ENCODE measurements around the gene PNO1. TPM values are rescaled to one million over a fixed set of nuclear protein-coding genes. Genes with fewer than 3 reads are reported as not detected.

Gene PNO1
- total RNA-seq, 2 experiments from 2014 or later: 37.8 to 42.4 TPM

- no peak overlapping the region for H3K27ac Mint-ChIP-seq
- peaks cover 5% of the 10 kb centered on the region for H3K36me3 Mint-ChIP-seq
- H3K4me3 Mint-ChIP-seq: no peak overlapping the region
- no peak for DNase-seq
- no peaks in the 10 kb centered on the region for H3K9me3 Mint-ChIP-seq
- H3K27me3 Mint-ChIP-seq: no peaks in the 10 kb centered on the region
- no peaks in the 10 kb centered on the region for H3K4me1 Mint-ChIP-seq
Observed at GRCh38 chr2:68135448-68136320, 22.0 kb upstream of the PNO1 start.

DNA sequence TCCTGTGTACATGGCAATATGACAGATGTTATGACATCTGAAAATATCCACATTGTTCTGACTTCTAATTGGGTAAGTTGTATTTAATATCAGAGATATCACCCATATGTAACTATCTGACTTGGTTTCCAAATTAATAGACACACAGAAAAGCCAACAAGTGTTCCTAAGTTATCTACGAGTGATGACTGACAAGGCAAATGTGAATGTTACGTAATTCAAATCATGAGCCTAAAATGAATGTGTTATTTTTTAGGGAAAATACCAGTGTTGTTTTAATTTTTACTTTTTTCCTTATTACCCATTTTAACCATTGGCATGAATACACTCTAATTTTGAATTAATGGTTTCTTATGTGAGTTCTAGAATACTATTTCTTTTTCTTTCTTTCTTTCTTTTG lies 15.8 kb upstream of the PNO1 start:
- H3K4me1 Mint-ChIP-seq: no peaks in the 10 kb centered on the region
- no peaks in the 10 kb centered on the region for H3K27me3 Mint-ChIP-seq
- no peak overlapping the region for H3K4me3 Mint-ChIP-seq
- H3K27ac Mint-ChIP-seq: no peak overlapping the region
- no peaks in the 10 kb centered on the region for H3K9me3 Mint-ChIP-seq
- DNase-seq: no peak
- peaks cover 11% of the 10 kb centered on the region for H3K36me3 Mint-ChIP-seq

- H3K4me1 Mint-ChIP-seq: peaks cover 32% of the 10 kb centered on the region
- peaks cover 1% of the 10 kb centered on the region for H3K9me3 Mint-ChIP-seq
- peaks cover 12% of the 10 kb centered on the region for H3K36me3 Mint-ChIP-seq
- H3K27me3 Mint-ChIP-seq: no peaks in the 10 kb centered on the region
- H3K27ac Mint-ChIP-seq: peak overlapping the region; percentile 85
- H3K4me3 Mint-ChIP-seq: no peak overlapping the region
- no peak for DNase-seq
Observed at GRCh38 chr2:68151037-68151436, 6.7 kb upstream of the PNO1 start.

DNA sequence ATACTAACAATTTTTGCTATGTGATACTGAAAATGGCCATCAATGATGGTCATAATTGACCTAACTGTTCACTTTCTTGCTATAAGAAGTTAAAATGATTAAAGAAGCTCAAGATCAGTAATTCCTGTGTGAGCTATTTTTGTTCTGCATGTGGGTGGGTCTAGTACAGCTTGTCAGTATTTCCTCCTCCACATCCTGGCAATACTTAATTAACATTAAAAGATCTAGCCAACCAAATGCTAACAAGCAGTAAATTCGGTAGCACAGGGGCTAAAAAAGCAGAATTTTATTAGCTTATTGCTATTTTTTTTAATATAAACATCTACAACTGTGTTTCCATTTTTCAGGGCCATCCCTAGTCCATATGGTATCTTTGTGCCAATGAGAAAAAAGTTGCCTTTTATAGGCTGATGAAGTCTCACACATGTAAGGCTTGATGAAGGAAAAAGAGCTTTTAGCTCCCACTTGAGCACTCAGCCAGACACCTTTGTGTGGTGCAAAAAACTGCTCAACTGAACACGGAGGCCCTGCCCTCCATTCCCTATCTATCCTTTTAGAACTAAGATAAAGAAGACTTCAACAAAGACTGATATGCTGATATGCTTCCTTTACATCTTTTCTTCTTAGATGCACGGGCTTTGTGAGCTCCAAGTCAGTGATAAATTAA lies 4.9 kb upstream of the PNO1 start:
- peaks cover 1% of the 10 kb centered on the region for H3K9me3 Mint-ChIP-seq
- no peaks in the 10 kb centered on the region for H3K27me3 Mint-ChIP-seq
- no peak for DNase-seq
- H3K4me1 Mint-ChIP-seq: peaks cover 39% of the 10 kb centered on the region
- peak overlapping the region; percentile 85 for H3K27ac Mint-ChIP-seq
- peaks cover 16% of the 10 kb centered on the region for H3K36me3 Mint-ChIP-seq
- peak overlapping the region; percentile 53 for H3K4me3 Mint-ChIP-seq

DNA sequence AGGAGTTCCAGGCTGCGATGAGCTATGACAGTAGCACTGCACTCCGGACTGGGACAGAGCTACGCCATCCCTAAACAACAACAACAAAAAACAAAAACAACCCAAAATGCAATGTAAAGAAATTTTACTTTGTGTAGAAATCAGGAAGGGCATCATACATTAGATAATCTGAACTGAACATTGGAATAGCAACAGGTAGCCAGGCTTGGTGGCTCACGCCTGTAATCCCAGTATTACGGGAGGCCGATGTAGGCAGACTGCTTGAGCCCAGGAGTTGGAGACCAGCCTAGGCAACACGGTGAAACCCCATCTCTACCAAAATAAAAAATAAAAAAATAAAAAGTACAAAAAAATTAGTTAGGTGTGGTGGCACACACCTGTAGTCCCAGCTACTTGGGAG lies 2.1 kb upstream of the PNO1 start:
- H3K9me3 Mint-ChIP-seq: peaks cover 1% of the 10 kb centered on the region
- no peak for DNase-seq
- peak overlapping the region; percentile 32 for H3K4me3 Mint-ChIP-seq
- peaks cover 51% of the 10 kb centered on the region for H3K4me1 Mint-ChIP-seq
- H3K27ac Mint-ChIP-seq: no peak overlapping the region
- no peaks in the 10 kb centered on the region for H3K27me3 Mint-ChIP-seq
- H3K36me3 Mint-ChIP-seq: peaks cover 25% of the 10 kb centered on the region

DNA sequence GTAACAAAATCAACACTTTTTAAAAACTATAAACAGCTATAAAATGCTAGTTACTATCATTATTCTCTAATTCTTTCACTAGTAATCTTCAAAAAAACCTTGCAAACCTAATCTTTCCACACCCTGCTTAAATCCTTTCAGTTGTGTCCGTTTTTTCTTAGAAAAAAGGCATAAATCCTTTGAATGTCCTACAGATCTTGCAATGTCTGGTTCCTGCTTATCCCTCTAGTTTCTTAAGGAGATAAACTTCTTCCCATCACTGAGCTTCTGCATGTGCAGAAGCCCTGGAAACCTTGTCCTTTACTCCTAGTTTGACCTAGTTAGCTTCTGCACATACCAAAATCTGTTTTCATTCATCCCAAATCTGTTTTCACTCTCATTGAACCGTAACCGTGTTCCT lies 1.3 kb upstream of the PNO1 start:
- Mint-ChIP-seq H3K4me1 (peaks cover 50% of the 10 kb centered on the region), H3K4me3 (peak overlapping the region; percentile 96), H3K27ac (peak overlapping the region; percentile 100), H3K27me3 (no peaks in the 10 kb centered on the region), H3K36me3 (peaks cover 29% of the 10 kb centered on the region), H3K9me3 (no peaks in the 10 kb centered on the region)
- no peak for DNase-seq

- H3K27ac Mint-ChIP-seq: peak overlapping the region; percentile 100
- DNase-seq: no peak
- peaks cover 28% of the 10 kb centered on the region for H3K36me3 Mint-ChIP-seq
- peak overlapping the region; percentile 96 for H3K4me3 Mint-ChIP-seq
- no peaks in the 10 kb centered on the region for H3K9me3 Mint-ChIP-seq
- H3K4me1 Mint-ChIP-seq: peaks cover 45% of the 10 kb centered on the region
- H3K27me3 Mint-ChIP-seq: no peaks in the 10 kb centered on the region
Observed at GRCh38 chr2:68157002-68157401, 686 bp upstream of the PNO1 start.

- peak overlapping the region; percentile 96 for H3K4me3 Mint-ChIP-seq
- peaks cover 26% of the 10 kb centered on the region for H3K36me3 Mint-ChIP-seq
- no peak for DNase-seq
- H3K27me3 Mint-ChIP-seq: no peaks in the 10 kb centered on the region
- peak overlapping the region; percentile 100 for H3K27ac Mint-ChIP-seq
- H3K4me1 Mint-ChIP-seq: peaks cover 34% of the 10 kb centered on the region
- no peaks in the 10 kb centered on the region for H3K9me3 Mint-ChIP-seq
Observed at GRCh38 chr2:68158134-68158447, 403 bp downstream of the PNO1 start.

DNA sequence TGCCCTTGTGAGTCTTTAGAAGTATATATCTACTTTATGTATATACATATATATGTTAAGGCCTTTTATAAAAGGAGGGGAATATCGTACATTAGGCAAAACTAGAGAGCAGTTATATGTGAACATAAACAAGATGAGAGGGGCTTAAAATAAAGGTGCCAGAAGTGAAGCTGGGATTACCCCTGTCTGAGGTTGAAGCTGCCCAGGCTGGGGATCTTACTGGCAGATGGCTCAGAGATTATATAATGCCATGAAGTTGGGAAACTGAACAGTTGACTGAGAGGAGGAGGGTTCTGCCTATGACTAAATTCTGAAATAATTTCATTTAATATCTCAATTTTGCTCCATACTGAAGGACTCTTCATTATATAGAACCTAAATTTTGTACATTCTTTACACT lies 6.0 kb downstream of the PNO1 start:
- no peaks in the 10 kb centered on the region for H3K9me3 Mint-ChIP-seq
- no peak overlapping the region for H3K4me3 Mint-ChIP-seq
- H3K27me3 Mint-ChIP-seq: no peaks in the 10 kb centered on the region
- DNase-seq: no peak
- peaks cover 23% of the 10 kb centered on the region for H3K4me1 Mint-ChIP-seq
- H3K27ac Mint-ChIP-seq: no peak overlapping the region
- H3K36me3 Mint-ChIP-seq: peaks cover 27% of the 10 kb centered on the region

- Mint-ChIP-seq H3K36me3 (peaks cover 13% of the 10 kb centered on the region), H3K9me3 (no peaks in the 10 kb centered on the region), H3K27ac (no peak overlapping the region), H3K4me1 (peaks cover 6% of the 10 kb centered on the region), H3K27me3 (no peaks in the 10 kb centered on the region), H3K4me3 (no peak overlapping the region)
- DNase-seq: no peak
Observed at GRCh38 chr2:68167186-68167585, 9.5 kb downstream of the PNO1 start.

- no peak overlapping the region for H3K4me3 Mint-ChIP-seq
- H3K4me1 Mint-ChIP-seq: peaks cover 13% of the 10 kb centered on the region
- H3K9me3 Mint-ChIP-seq: no peaks in the 10 kb centered on the region
- H3K36me3 Mint-ChIP-seq: peaks cover 20% of the 10 kb centered on the region
- no peak overlapping the region for H3K27ac Mint-ChIP-seq
- H3K27me3 Mint-ChIP-seq: no peaks in the 10 kb centered on the region
- no peak for DNase-seq
Observed at GRCh38 chr2:68169308-68169707, 11.6 kb downstream of the PNO1 start.

GRCh38 chr2:68171146-68171545 lies 13.5 kb downstream of the PNO1 start:
- no peak overlapping the region for H3K4me3 Mint-ChIP-seq
- H3K27me3 Mint-ChIP-seq: no peaks in the 10 kb centered on the region
- H3K4me1 Mint-ChIP-seq: peaks cover 13% of the 10 kb centered on the region
- no peaks in the 10 kb centered on the region for H3K9me3 Mint-ChIP-seq
- no peak overlapping the region for H3K27ac Mint-ChIP-seq
- H3K36me3 Mint-ChIP-seq: peaks cover 24% of the 10 kb centered on the region
- DNase-seq: no peak

DNA sequence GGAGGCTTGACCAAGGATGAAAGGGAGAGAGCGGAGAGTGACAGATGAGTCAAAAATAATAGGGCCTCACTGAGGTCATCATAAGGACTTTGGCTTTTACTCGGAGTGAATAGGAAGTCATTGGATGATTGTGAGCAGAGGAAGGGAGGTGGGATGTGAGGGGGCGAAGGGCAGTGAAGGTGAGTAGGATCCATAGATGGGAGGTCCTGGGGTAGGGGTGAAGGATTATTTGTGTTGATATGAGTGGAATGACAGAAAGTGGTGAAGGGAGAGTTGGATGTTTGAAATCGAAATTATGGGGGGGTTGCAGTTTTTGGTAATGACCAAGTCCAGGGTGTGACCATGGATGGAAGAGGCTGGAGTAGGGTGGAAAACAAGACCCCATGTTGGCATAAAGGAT lies 14.0 kb downstream of the PNO1 start:
- Mint-ChIP-seq H3K27me3 (no peaks in the 10 kb centered on the region), H3K9me3 (no peaks in the 10 kb centered on the region), H3K36me3 (peaks cover 24% of the 10 kb centered on the region), H3K4me1 (peaks cover 13% of the 10 kb centered on the region), H3K4me3 (no peak overlapping the region), H3K27ac (no peak overlapping the region)
- DNase-seq: no peak

GRCh38 chr2:68172521-68172920 lies 14.8 kb downstream of the PNO1 start:
- no peaks in the 10 kb centered on the region for H3K27me3 Mint-ChIP-seq
- no peak overlapping the region for H3K4me3 Mint-ChIP-seq
- peaks cover 13% of the 10 kb centered on the region for H3K4me1 Mint-ChIP-seq
- H3K36me3 Mint-ChIP-seq: peaks cover 23% of the 10 kb centered on the region
- no peaks in the 10 kb centered on the region for H3K9me3 Mint-ChIP-seq
- DNase-seq: no peak
- H3K27ac Mint-ChIP-seq: no peak overlapping the region

GRCh38 chr2:68172990-68173700 lies 15.5 kb downstream of the PNO1 start:
- Mint-ChIP-seq H3K9me3 (no peaks in the 10 kb centered on the region), H3K4me3 (no peak overlapping the region)

More at GRCh38 chr2:68172990-68173700, 15.5 kb downstream of the PNO1 start:
- Mint-ChIP-seq H3K27me3 (no peaks in the 10 kb centered on the region), H3K27ac (no peak overlapping the region), H3K36me3 (peaks cover 18% of the 10 kb centered on the region), H3K4me1 (peaks cover 10% of the 10 kb centered on the region)
- DNase-seq: no peak

Data from activated naive CD8-positive, alpha-beta T cell treated with anti-CD3 and anti-CD28 coated beads for 36 hours (primary cell).